Ishikawa (cell line): ENCODE results near the gene PRG3.

Experiments
- CEBPB ChIP-seq: IDR thresholded peaks from 2 replicates; pipeline ENCODE4 v1.6.1; 2012
- CREB1 ChIP-seq: IDR thresholded peaks from 2 replicates; pipeline ENCODE4 v1.6.1; 2012; ENCODE audit warnings: low read depth
- EGR1 ChIP-seq: IDR thresholded peaks from 2 replicates; pipeline ENCODE4 v1.6.1; 2012
- EP300 ChIP-seq: IDR thresholded peaks from 2 replicates; pipeline ENCODE4 v1.6.1; 2012; ENCODE audit warnings: borderline replicate concordance
- FOXM1 ChIP-seq: IDR thresholded peaks from 2 replicates; pipeline ENCODE4 v1.6.1; 2012; ENCODE audit warnings: low read depth, borderline replicate concordance
- MAX ChIP-seq: IDR thresholded peaks from 2 replicates; pipeline ENCODE4 v1.6.1; 2012
- NFIC ChIP-seq: IDR thresholded peaks from 2 replicates; pipeline ENCODE4 v1.6.1; 2012
- RAD21 ChIP-seq: IDR thresholded peaks from 2 replicates; pipeline ENCODE4 v1.6.1; 2012; ENCODE audit warnings: low read depth
- TAF1 ChIP-seq: IDR thresholded peaks from 2 replicates; pipeline ENCODE4 v1.6.1; 2012; ENCODE audit warnings: low read depth, mild to moderate bottlenecking
- TCF12 ChIP-seq: IDR thresholded peaks from 2 replicates; pipeline ENCODE4 v1.6.1; 2012; ENCODE audit warnings: low read depth
- TEAD4 ChIP-seq: IDR thresholded peaks from 2 replicates; pipeline ENCODE4 v1.6.1; 2012
- USF1 ChIP-seq: IDR thresholded peaks from 2 replicates; pipeline ENCODE4 v1.6.1; 2012
- YY1 ChIP-seq: IDR thresholded peaks from 2 replicates; pipeline ENCODE4 v1.6.1; 2012; ENCODE audit warnings: low read depth
- ZBTB7A ChIP-seq: IDR thresholded peaks from 2 replicates; pipeline ENCODE4 v1.6.1; 2012; ENCODE audit warnings: low read depth
- TF ChIP-seq, protein P1 (sequence below): IDR thresholded peaks from 2 replicates; pipeline ENCODE4 v1.6.1; 2012; ENCODE audit warnings: low read depth, mild to moderate bottlenecking

The PRG3 gene

DNA sequence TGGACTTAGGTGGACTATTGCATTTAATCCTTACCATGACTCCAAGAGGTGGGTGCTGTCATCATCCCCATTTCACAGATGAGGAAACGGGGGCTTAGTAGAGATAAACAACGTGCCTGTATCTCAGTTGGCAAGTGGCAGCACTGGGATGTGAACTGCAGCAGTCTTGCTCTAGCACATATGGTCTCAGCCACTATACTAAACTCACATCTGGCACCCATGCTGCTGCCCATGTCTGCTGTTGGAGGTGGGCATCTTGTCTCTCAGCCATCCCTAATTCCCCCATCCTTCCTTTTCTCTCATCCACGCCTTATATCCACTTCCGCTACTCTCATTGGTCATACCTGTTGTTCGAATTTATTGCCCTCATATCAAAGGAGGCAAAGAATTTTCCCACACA, 3.8 kb downstream of the PRG3 start:
- TF ChIP-seq FOXM1, result no peak
- no peak for TF ChIP-seq USF1
- TF ChIP-seq, protein P1, sequence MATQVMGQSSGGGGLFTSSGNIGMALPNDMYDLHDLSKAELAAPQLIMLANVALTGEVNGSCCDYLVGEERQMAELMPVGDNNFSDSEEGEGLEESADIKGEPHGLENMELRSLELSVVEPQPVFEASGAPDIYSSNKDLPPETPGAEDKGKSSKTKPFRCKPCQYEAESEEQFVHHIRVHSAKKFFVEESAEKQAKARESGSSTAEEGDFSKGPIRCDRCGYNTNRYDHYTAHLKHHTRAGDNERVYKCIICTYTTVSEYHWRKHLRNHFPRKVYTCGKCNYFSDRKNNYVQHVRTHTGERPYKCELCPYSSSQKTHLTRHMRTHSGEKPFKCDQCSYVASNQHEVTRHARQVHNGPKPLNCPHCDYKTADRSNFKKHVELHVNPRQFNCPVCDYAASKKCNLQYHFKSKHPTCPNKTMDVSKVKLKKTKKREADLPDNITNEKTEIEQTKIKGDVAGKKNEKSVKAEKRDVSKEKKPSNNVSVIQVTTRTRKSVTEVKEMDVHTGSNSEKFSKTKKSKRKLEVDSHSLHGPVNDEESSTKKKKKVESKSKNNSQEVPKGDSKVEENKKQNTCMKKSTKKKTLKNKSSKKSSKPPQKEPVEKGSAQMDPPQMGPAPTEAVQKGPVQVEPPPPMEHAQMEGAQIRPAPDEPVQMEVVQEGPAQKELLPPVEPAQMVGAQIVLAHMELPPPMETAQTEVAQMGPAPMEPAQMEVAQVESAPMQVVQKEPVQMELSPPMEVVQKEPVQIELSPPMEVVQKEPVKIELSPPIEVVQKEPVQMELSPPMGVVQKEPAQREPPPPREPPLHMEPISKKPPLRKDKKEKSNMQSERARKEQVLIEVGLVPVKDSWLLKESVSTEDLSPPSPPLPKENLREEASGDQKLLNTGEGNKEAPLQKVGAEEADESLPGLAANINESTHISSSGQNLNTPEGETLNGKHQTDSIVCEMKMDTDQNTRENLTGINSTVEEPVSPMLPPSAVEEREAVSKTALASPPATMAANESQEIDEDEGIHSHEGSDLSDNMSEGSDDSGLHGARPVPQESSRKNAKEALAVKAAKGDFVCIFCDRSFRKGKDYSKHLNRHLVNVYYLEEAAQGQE, result no peak
- TF ChIP-seq YY1, result no peak
- TF ChIP-seq EP300, result no peak
- no peak for TF ChIP-seq RAD21
- no peak for TF ChIP-seq EGR1
- no peak for TF ChIP-seq NFIC
- no peak for TF ChIP-seq MAX
- no peak for TF ChIP-seq TAF1
- TF ChIP-seq CEBPB, result no peak
- TF ChIP-seq CREB1, result no peak
- TF ChIP-seq TCF12, result no peak
- no peak for TF ChIP-seq ZBTB7A
- TF ChIP-seq TEAD4, result no peak

DNA sequence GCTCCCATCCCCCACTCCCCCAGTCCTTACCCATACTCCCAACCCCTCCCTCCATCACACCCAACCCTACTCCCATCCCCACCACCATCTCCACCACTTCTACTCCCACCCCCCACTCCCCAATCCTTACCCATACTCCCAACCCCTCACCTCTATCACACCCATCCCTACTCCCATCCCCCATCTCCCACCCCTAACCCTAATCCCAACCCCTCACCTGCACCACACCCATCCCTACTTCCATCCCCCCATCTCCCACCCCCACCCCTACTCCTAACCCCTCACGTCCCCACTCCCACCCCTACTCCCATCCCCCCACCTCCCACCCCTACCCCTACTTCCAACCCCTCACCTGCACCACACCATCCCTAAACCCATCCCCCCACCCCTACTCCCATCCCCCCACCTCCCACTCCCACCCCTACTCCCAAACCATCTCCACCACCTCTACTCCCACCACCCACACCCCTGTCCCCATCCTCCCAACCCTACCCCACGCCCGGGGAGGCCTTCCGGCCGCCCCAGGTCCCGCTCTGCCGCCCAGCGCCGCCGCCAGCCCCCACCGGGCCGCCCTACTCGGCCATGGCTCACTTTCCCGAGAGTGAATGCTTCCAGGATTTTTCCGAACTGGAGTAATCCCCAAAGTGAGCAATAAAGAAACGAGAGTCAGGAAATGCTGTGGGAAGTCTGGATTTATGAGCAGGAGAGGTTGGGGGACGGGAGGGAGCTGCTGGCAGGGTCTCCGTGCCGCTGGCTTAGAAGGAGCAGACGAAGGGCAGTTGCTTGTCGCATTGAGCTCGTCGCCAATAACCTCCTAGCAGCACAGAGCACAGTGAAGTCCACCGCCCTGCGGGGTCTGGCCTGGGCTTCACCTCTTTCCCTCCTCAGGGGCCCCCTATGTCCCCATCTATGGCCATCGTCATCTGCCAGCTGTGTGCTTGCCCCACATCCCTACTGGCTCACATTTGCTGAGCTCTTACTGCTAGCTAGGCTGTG, 4.6 kb downstream of the PRG3 start:
- TF ChIP-seq NFIC (no peak), TCF12 (no peak)

DNA sequence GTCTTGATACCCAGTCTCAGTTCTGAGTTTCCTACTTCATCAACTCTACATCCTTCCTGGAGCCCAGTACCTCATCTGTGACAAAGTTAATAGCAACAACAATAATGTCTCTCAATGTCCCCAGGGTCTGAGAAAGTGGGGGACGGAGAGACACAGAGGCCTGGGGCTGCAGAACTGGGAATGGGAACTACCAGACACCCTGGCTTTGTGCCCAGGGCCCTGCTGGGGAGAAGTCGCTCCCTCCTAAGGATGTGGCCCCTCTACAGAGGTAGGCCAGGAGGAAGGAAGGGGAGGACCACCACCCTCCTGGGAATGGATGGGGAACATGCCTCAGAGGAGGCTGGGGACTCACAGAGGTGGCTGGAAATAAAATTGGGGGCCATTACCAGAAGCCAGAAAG, 5.5 kb downstream of the PRG3 start:
- no peak for TF ChIP-seq MAX
- no peak for TF ChIP-seq RAD21
- TF ChIP-seq, protein P1, result no peak
- no peak for TF ChIP-seq EP300
- TF ChIP-seq CREB1, result no peak
- no peak for TF ChIP-seq TCF12
- no peak for TF ChIP-seq FOXM1
- no peak for TF ChIP-seq CEBPB
- no peak for TF ChIP-seq TAF1
- no peak for TF ChIP-seq YY1
- no peak for TF ChIP-seq USF1
- TF ChIP-seq NFIC, result no peak
- TF ChIP-seq TEAD4, result no peak
- TF ChIP-seq EGR1, result no peak
- TF ChIP-seq ZBTB7A, result no peak

- TF ChIP-seq CEBPB, result no peak
- TF ChIP-seq CREB1, result no peak
- TF ChIP-seq USF1, result no peak
- no peak for TF ChIP-seq NFIC
- no peak for TF ChIP-seq TEAD4
Observed at GRCh38 chr11:57374966-57375365, 6.0 kb downstream of the PRG3 start.

GRCh38 chr11:57373146-57373545, 7.8 kb downstream of the PRG3 start:
- no peak for TF ChIP-seq RAD21
- TF ChIP-seq TCF12, result no peak
- TF ChIP-seq CEBPB, result no peak
- no peak for TF ChIP-seq EP300
- TF ChIP-seq USF1, result no peak
- no peak for TF ChIP-seq FOXM1
- TF ChIP-seq EGR1, result no peak
